Measurements from ENCODE around the gene NLRP2B. TPM values are rescaled to one million over a fixed set of nuclear protein-coding genes. Genes with fewer than 3 reads are reported as not detected.
"Not testable (repeated sequence)": the region's sequence is repeated elsewhere in the genome, so short reads cannot be mapped to it uniquely, and the experiment has no call there.

NLRP2B gene
- not detected for total RNA-seq
- long read RNA-seq, result 0 reads

- DNase-seq, result no peak
- TF ChIP-seq CTCF (IDR thresholded peaks at IDR 0.05), result no peak
- TF ChIP-seq POLR2A (IDR thresholded peaks at IDR 0.05), result no peak
- Histone ChIP-seq H3K27ac (no peak within 1 kb of the TSS), H3K9me3 (no peaks in the 10 kb centered on the region), H3K4me3 (no peak within 1 kb of the TSS), H3K4me1 (no peaks in the 10 kb centered on the region), H3K27me3 (no peaks in the 10 kb centered on the region), H3K36me3 (no peaks in the 10 kb centered on the region)
- ATAC-seq, result no peak
- WGBS (ENCODE audit: insufficient coverage, low coverage, low lambda C conversion rate, missing lambda C conversion rate), result 48% methylated on average over 6 of the region's 6 CpGs
- intact Hi-C loops (cut with DNase I), result no loop called here
Observed at GRCh38 chrX:57680160-57680559, at the start of gene NLRP2B. NLRP2B (minus strand) TSS chrX:57680260.

- H3K36me3 ChIP-seq; H3K9me3 ChIP-seq; H3K4me3 ChIP-seq; H3K4me1 ChIP-seq; intact Hi-C loops (cut with DNase I); ATAC-seq; H3K27me3 ChIP-seq; DNase-seq; H3K27ac ChIP-seq: not testable (repeated sequence)
- 69% methylated on average over 3 of the region's 3 CpGs for WGBS (ENCODE audit: insufficient coverage, low coverage, low lambda C conversion rate, missing lambda C conversion rate)
Observed at GRCh38 chrX:57725995-57726394, 45.9 kb upstream of the NLRP2B start.

GRCh38 chrX:57681341-57681740 is 1.3 kb upstream of the NLRP2B start:
- intact Hi-C loops (cut with DNase I), result no loop called here
- DNase-seq, result no peak
- H3K4me3 ChIP-seq, result no peak overlapping the region
- H3K9me3 ChIP-seq, result no peaks in the 10 kb centered on the region
- 51% methylated on average over 2 of the region's 2 CpGs for WGBS (ENCODE audit: insufficient coverage, low coverage, low lambda C conversion rate, missing lambda C conversion rate)
- H3K36me3 ChIP-seq, result no peaks in the 10 kb centered on the region
- H3K27me3 ChIP-seq, result no peaks in the 10 kb centered on the region
- no peak overlapping the region for H3K27ac ChIP-seq
- TF ChIP-seq POLR2A (IDR thresholded peaks at IDR 0.05) (no peak), CTCF (IDR thresholded peaks at IDR 0.05) (no peak)
- no peak for ATAC-seq
- no peaks in the 10 kb centered on the region for H3K4me1 ChIP-seq

- intact Hi-C loops (cut with DNase I), result no loop called here
- peak in 1 of 4 donors; percentile 20 for ATAC-seq
Observed at GRCh38 chrX:57678686-57679428, 1.2 kb downstream of the NLRP2B start.

More at GRCh38 chrX:57678686-57679428, 1.2 kb downstream of the NLRP2B start:
- H3K4me1 ChIP-seq, result no peaks in the 10 kb centered on the region
- no peaks in the 10 kb centered on the region for H3K9me3 ChIP-seq
- TF ChIP-seq CTCF (IDR thresholded peaks at IDR 0.05) (no peak), POLR2A (IDR thresholded peaks at IDR 0.05) (no peak)
- H3K36me3 ChIP-seq, result no peaks in the 10 kb centered on the region
- no peaks in the 10 kb centered on the region for H3K27me3 ChIP-seq
- 72% methylated on average over 8 of the region's 37 CpGs for WGBS (ENCODE audit: insufficient coverage, low coverage, low lambda C conversion rate, missing lambda C conversion rate)
- H3K27ac ChIP-seq, result no peak overlapping the region
- H3K4me3 ChIP-seq, result no peak overlapping the region
- peak in 1 of 3 donors; percentile 47 for DNase-seq

All from right lobe of liver (tissue), 6 donors.